ENCODE data around the gene RAP1GAP2. TPM values are rescaled to one million over a fixed set of nuclear protein-coding genes. Genes with fewer than 3 reads are reported as not detected.
A peak's percentile ranks its signal among the peaks of the same experiment; 100 is the strongest.

The RAP1GAP2 gene
- total RNA-seq, 4 donors from 2014 or later = 1.5 to 23.1 (median 6.7) TPM

GRCh38 chr17:2892305-2892971 is 96.2 kb downstream of the RAP1GAP2 start:
- DNase-seq = no peak
- H3K4me3 ChIP-seq = no peak overlapping the region
- no peaks in the 10 kb centered on the region for H3K9me3 ChIP-seq
- no peaks in the 10 kb centered on the region for H3K4me1 ChIP-seq
- H3K27me3 ChIP-seq = no peaks in the 10 kb centered on the region
- no peaks in the 10 kb centered on the region for H3K36me3 ChIP-seq
- no peak overlapping the region for H3K27ac ChIP-seq
- intact Hi-C loops (cut with DNase I; ENCODE audit: low total_unique reads) = no loop called here
- TF ChIP-seq, protein P1, sequence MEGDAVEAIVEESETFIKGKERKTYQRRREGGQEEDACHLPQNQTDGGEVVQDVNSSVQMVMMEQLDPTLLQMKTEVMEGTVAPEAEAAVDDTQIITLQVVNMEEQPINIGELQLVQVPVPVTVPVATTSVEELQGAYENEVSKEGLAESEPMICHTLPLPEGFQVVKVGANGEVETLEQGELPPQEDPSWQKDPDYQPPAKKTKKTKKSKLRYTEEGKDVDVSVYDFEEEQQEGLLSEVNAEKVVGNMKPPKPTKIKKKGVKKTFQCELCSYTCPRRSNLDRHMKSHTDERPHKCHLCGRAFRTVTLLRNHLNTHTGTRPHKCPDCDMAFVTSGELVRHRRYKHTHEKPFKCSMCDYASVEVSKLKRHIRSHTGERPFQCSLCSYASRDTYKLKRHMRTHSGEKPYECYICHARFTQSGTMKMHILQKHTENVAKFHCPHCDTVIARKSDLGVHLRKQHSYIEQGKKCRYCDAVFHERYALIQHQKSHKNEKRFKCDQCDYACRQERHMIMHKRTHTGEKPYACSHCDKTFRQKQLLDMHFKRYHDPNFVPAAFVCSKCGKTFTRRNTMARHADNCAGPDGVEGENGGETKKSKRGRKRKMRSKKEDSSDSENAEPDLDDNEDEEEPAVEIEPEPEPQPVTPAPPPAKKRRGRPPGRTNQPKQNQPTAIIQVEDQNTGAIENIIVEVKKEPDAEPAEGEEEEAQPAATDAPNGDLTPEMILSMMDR (IDR thresholded peaks at IDR 0.05) = no peak
- peak in 1 of 2 donors; percentile 19 for TF ChIP-seq POLR2A (IDR thresholded peaks at IDR 0.05)

DNA sequence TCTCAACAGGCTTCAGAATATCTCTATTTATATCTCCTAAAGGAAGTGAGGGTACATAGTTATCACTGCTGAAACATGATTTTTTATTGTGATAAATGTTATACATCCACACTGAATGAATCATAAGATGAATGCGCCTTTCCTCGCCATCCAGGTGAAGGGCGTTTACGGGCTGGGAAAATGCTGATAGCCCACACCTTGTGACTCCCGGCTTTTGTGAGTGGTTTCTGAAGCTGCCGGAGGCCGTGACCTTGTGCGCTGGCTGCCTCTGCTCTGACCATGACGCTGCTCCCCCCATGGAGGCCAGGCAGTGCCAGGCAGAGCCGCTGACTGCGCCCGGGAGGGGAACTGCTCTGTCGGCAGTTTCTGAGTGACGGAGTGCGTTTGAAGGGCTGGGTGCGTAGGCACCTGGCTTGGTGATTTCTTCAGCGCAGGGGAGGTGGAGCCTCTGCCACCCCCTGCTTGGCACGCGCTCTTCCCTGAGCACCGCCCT is 97.2 kb downstream of the RAP1GAP2 start:
- intact Hi-C loops (cut with DNase I; ENCODE audit: low total_unique reads) = no loop called here
- Histone ChIP-seq H3K36me3 (no peaks in the 10 kb centered on the region), H3K27me3 (no peaks in the 10 kb centered on the region), H3K9me3 (no peaks in the 10 kb centered on the region), H3K4me1 (no peaks in the 10 kb centered on the region), H3K27ac (no peak overlapping the region), H3K4me3 (no peak overlapping the region)
- TF ChIP-seq, protein P1 (IDR thresholded peaks at IDR 0.05) = no peak
- no peak for TF ChIP-seq POLR2A (IDR thresholded peaks at IDR 0.05)
- DNase-seq = no peak

GRCh38 chr17:2894782-2895181 is 98.5 kb downstream of the RAP1GAP2 start:
- no peaks in the 10 kb centered on the region for H3K27me3 ChIP-seq
- H3K4me3 ChIP-seq = no peak overlapping the region
- DNase-seq = no peak
- intact Hi-C loops (cut with DNase I; ENCODE audit: low total_unique reads) = no loop called here
- no peaks in the 10 kb centered on the region for H3K36me3 ChIP-seq
- H3K9me3 ChIP-seq = no peaks in the 10 kb centered on the region
- no peak overlapping the region for H3K27ac ChIP-seq
- no peak for TF ChIP-seq POLR2A (IDR thresholded peaks at IDR 0.05)
- TF ChIP-seq, protein P1 (IDR thresholded peaks at IDR 0.05) = no peak
- no peaks in the 10 kb centered on the region for H3K4me1 ChIP-seq

DNA sequence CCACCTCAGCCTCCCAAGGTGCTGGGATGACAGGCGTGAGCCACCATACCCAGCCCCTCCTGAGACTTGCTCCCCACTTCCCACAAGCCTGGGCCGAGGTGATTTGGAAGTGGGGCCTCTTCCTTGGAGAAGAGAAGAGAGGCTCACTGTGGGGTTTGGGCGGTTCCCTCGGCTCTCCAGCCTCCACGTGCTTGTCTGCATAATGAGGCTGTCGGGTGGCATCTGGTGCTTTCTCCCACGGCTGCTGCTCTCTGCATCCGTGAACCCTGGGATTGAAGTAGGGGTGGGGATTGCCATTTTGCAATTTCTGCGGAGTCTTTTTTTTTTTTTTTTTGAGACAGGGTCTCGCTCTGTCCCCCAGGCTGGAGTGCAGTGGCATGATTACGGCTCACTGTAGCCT is 101.4 kb downstream of the RAP1GAP2 start:
- Histone ChIP-seq H3K36me3 (no peaks in the 10 kb centered on the region), H3K27me3 (no peaks in the 10 kb centered on the region), H3K4me3 (no peak overlapping the region), H3K9me3 (no peaks in the 10 kb centered on the region), H3K27ac (no peak overlapping the region), H3K4me1 (no peaks in the 10 kb centered on the region)
- intact Hi-C loops (cut with DNase I; ENCODE audit: low total_unique reads) = no loop called here
- DNase-seq = no peak
- TF ChIP-seq, protein P1 (IDR thresholded peaks at IDR 0.05) = no peak
- TF ChIP-seq POLR2A (IDR thresholded peaks at IDR 0.05) = no peak

- Histone ChIP-seq H3K36me3 (no peaks in the 10 kb centered on the region), H3K27me3 (no peaks in the 10 kb centered on the region), H3K9me3 (no peaks in the 10 kb centered on the region), H3K4me3 (no peak overlapping the region), H3K4me1 (no peaks in the 10 kb centered on the region), H3K27ac (no peak overlapping the region)
- TF ChIP-seq, protein P1 (IDR thresholded peaks at IDR 0.05) = no peak
- TF ChIP-seq POLR2A (IDR thresholded peaks at IDR 0.05) = no peak
- no peak for DNase-seq
- intact Hi-C loops (cut with DNase I; ENCODE audit: low total_unique reads) = no loop called here
These were observed 102.2 kb downstream of the RAP1GAP2 start for GRCh38 chr17:2898255-2898926.

Measured in uterus (tissue), 4 donors.